HepG2 (cell line): ENCODE data around the gene MID1. TPM values are rescaled to one million over a fixed set of nuclear protein-coding genes. Genes with fewer than 3 reads are reported as not detected.

Source experiments
- ATAC-seq: fragments of 200-7000 bp; cut with Tn5 transposase; 3 replicates; pipeline ENCODE4 v1.9.1; 2020; ENCODE audit warnings: mild to moderate bottlenecking, moderate library complexity
- BruUV-seq: library from RNA; stranded (reverse); fragments of 400-500 nt; replicated peaks from 2 replicates; lab custom pipeline; 2021; lab: Mats Ljungman, UMichigan
- CTCF ChIA-PET: fragments of 300-600 bp; formaldehyde crosslinking; extraction: SDS; loops from one replicate; lab custom pipeline; 2021; ENCODE audit warnings: low total read pairs, inconsistent platforms, low intra/inter-chr PET ratio; lab: Yijun Ruan, JAX
- POLR2A ChIA-PET: fragments of 350-600 bp; sonication (Branson Sonifier 250); formaldehyde crosslinking; loops from one replicate; lab custom pipeline; 2020; ENCODE audit warnings: antibody characterized with exemption, inconsistent platforms; lab: Yijun Ruan, JAX
- DNase-seq: peaks from one replicate; pipeline ENCODE4 v3.0.0-alpha.2; 2015; ENCODE audit warnings: low spot score
- FAIRE-seq: peaks from 3 replicates; lab custom pipeline; 2011; peaks lifted over from hg19 to GRCh38; lab: Jason Lieb, UNC
- H2AFZ ChIP-seq: one replicate; pipeline ENCODE4 v1.6.1; 2011; ENCODE audit warnings: low read length, inconsistent platforms
- H3K27ac ChIP-seq: fragments of 300-600 bp; 3 replicates; pipeline ENCODE4 v1.8.0; 2011; ENCODE audit warnings: mixed run types, mild to moderate bottlenecking, mixed read lengths, low read length, inconsistent platforms; ENCODE audit not compliant: insufficient read depth; ENCODE audit errors: extremely low read length
- H3K27me3 ChIP-seq, 2 experiments: fragments of 200-600 bp in 1 of 2; 2 replicates in 1 of 2; 3 replicates in 1 of 2; pipeline versions ENCODE4 v1.6.0 to v1.8.0; 2011; ENCODE audit warnings: low read length in 2 of 2, mild to moderate bottlenecking in 2 of 2, moderate library complexity in 2 of 2, inconsistent platforms in 1 of 2; ENCODE audit not compliant: insufficient read depth in 2 of 2, control insufficient read depth in 1 of 2
- H3K36me3 ChIP-seq, 2 experiments: fragments of 200-600 bp in 1 of 2; replicated peaks in 1 of 2; 2 replicates in 1 of 2; 3 replicates in 1 of 2; pipeline versions ENCODE4 v1.5.1 to v1.8.0; 2011; ENCODE audit warnings: low read length in 2 of 2, inconsistent platforms in 1 of 2; ENCODE audit not compliant: insufficient read depth in 2 of 2, control insufficient read depth in 1 of 2
- H3K4me1 ChIP-seq: 2 replicates; pipeline ENCODE4 v1.5.1; 2012; ENCODE audit warnings: low read length, inconsistent platforms; ENCODE audit not compliant: insufficient read depth
- H3K4me2 ChIP-seq: 2 replicates; pipeline ENCODE4 v1.6.0; 2011; ENCODE audit warnings: low read depth, low read length, inconsistent platforms
- H3K4me3 ChIP-seq, 3 experiments: fragments of 200-600 bp in 1 of 3; sonication (generic), shearing (Covaris generic) in 1 of 3; replicated peaks in 1 of 3; 2 replicates each; pipeline ENCODE4 v1.5.1; 2011 to 2016; ENCODE audit warnings: low read length in 3 of 3, inconsistent platforms in 2 of 3, low read depth in 2 of 3, mild to moderate bottlenecking in 2 of 3, control low read depth in 1 of 3, mixed read lengths in 1 of 3; ENCODE audit not compliant: insufficient read depth in 1 of 3
- H3K79me2 ChIP-seq: one replicate; pipeline ENCODE4 v1.6.1; 2011; ENCODE audit warnings: low read length, inconsistent platforms; ENCODE audit not compliant: insufficient read depth
- H3K9ac ChIP-seq: 2 replicates; pipeline ENCODE4 v1.6.0; 2011; ENCODE audit warnings: mild to moderate bottlenecking, low read depth, low read length, inconsistent platforms; ENCODE audit not compliant: insufficient read depth
- H3K9me3 ChIP-seq: 2 replicates; pipeline ENCODE4 v1.5.1; 2012; ENCODE audit warnings: mild to moderate bottlenecking, low read length
- H4K20me1 ChIP-seq: 2 replicates; pipeline ENCODE4 v1.6.0; 2011; ENCODE audit warnings: inconsistent platforms, mild to moderate bottlenecking, low read length, moderate library complexity; ENCODE audit not compliant: insufficient read depth
- CERS6 ChIP-seq: sonication (generic); formaldehyde crosslinking; IDR thresholded peaks from 2 replicates; pipeline ENCODE4 v1.5.0; 2020; ENCODE audit warnings: missing genetic modification reagents
- HNF4G ChIP-seq, 2 experiments: sonication (generic) in 1 of 2; formaldehyde crosslinking in 1 of 2; IDR thresholded peaks; 2 replicates each; pipeline versions ENCODE4 v1.4.0 to v1.6.1; 2011 to 2020; ENCODE audit warnings: borderline replicate concordance in 2 of 2, low read depth in 2 of 2, mild to moderate bottlenecking in 2 of 2, low read length in 1 of 2, missing genetic modification reagents in 1 of 2, moderate library complexity in 1 of 2
- KDM5A ChIP-seq: fragments of 200-600 bp; sonication (generic); IDR thresholded peaks from 2 replicates; pipeline ENCODE4 v1.7.0; 2018; ENCODE audit warnings: antibody characterized with exemption, mild to moderate bottlenecking, low read length, borderline replicate concordance
- MAX ChIP-seq: IDR thresholded peaks from 2 replicates; pipeline ENCODE4 v1.6.1; 2012; ENCODE audit warnings: inconsistent platforms
- MEIS2 ChIP-seq: sonication (generic); formaldehyde crosslinking; IDR thresholded peaks from 2 replicates; pipeline ENCODE4 v1.9.0; 2021; ENCODE audit warnings: mild to moderate bottlenecking, missing genetic modification reagents
- NFRKB ChIP-seq: fragments of 450-650 bp; IDR thresholded peaks from 2 replicates; pipeline ENCODE4 v1.6.1; 2017
- NFYC ChIP-seq: IDR thresholded peaks from 2 replicates; pipeline ENCODE4 v1.6.1; 2016; ENCODE audit warnings: missing genetic modification reagents, missing compliant biosample characterization
- NONO ChIP-seq, 2 experiments: fragments of 450-650 bp in 1 of 2; sonication (generic) in 1 of 2; formaldehyde crosslinking in 1 of 2; IDR thresholded peaks in 1 of 2; conservative IDR thresholded peaks in 1 of 2; 2 replicates each; pipeline versions ENCODE4 v1.6.1 to v1.8.0; 2017 to 2022; ENCODE audit warnings: mild to moderate bottlenecking in 1 of 2, missing genetic modification reagents in 1 of 2, moderate library complexity in 1 of 2
- NR1H2 ChIP-seq: sonication (generic); formaldehyde crosslinking; IDR thresholded peaks from 2 replicates; pipeline ENCODE4 v1.8.1; 2022; ENCODE audit warnings: low read depth, missing genetic modification reagents, borderline replicate concordance
- ONECUT2 ChIP-seq: sonication (generic); formaldehyde crosslinking; IDR thresholded peaks from 2 replicates; pipeline ENCODE4 v1.4.0; 2020; ENCODE audit warnings: missing genetic modification reagents
- RFXAP ChIP-seq: sonication (generic); formaldehyde crosslinking; IDR thresholded peaks from 2 replicates; pipeline ENCODE4 v1.4.0; 2020; ENCODE audit warnings: missing genetic modification reagents, borderline replicate concordance
- XRCC5 ChIP-seq: fragments of 200-400 bp; formaldehyde crosslinking; optimal IDR thresholded peaks from 2 replicates; pipeline ENCODE3; 2017; ENCODE audit warnings: mild to moderate bottlenecking, low read length
- YEATS2 ChIP-seq: sonication (generic); formaldehyde crosslinking; IDR thresholded peaks from 2 replicates; pipeline ENCODE4 v1.4.0; 2020; ENCODE audit warnings: missing genetic modification reagents, borderline replicate concordance
- ZFX ChIP-seq: sonication (generic); formaldehyde crosslinking; IDR thresholded peaks from 2 replicates; pipeline ENCODE4 v1.4.0; 2020; ENCODE audit warnings: mild to moderate bottlenecking, low read depth, missing genetic modification reagents, moderate library complexity
- ZNF260 ChIP-seq: sonication (generic); formaldehyde crosslinking; IDR thresholded peaks from 2 replicates; pipeline ENCODE4 v1.4.0; 2020; ENCODE audit warnings: missing genetic modification reagents, low read depth, mild to moderate bottlenecking, borderline replicate concordance
- ZNF607 ChIP-seq: sonication (generic); formaldehyde crosslinking; IDR thresholded peaks from 2 replicates; pipeline ENCODE4 v1.5.1; 2020; ENCODE audit warnings: missing genetic modification reagents, mild to moderate bottlenecking, borderline replicate concordance
- ZNF777 ChIP-seq: sonication (generic); formaldehyde crosslinking; IDR thresholded peaks from 2 replicates; pipeline ENCODE4 v1.4.0; 2020; ENCODE audit warnings: missing genetic modification reagents
- WGBS: methylation state at CpG from one replicate; pipeline ENCODE4 v1.1.6; 2017; ENCODE audit warnings: low lambda C conversion rate; 5-methylcytosine and 5-hydroxymethylcytosine counted together
- in situ Hi-C: cut with HindIII; loops from 2 replicates; pipeline ENCODE4 v1.10.0; 2017; ENCODE audit warnings: low pct_unique_long_range_greater_than_20kb; ENCODE audit not compliant: extremely low pct_ligation_motif_present
- intact Hi-C: fragments of 100-400 bp; cut with micrococcal nuclease; formaldehyde crosslinking; loops from one replicate; pipeline ENCODE4 v1.10.0; 2022; ENCODE audit not compliant: unreplicated experiment
- polyA plus RNA-seq, 8 experiments: library from polyadenylated mRNA; depleted of rRNA in 3 of 8; stranded (reverse) in 7 of 8; unstranded in 1 of 8; fragments of >200 nt; fragmentation: Illumina TruSeq in 4 of 8; extraction: Trizol in 4 of 8; gene quantifications; 2 replicates each; pipeline versions ENCODE4 v1.2.1 to v1.2.3, GENCODE V29; 2011 to 2016; ENCODE audit warnings: low read depth in 4 of 8, missing spikeins in 1 of 8, mixed read lengths in 1 of 8; ENCODE audit not compliant: insufficient read depth in 1 of 8
- total RNA-seq, 5 experiments: library from RNA; depleted of rRNA; stranded (reverse); fragments of >200 nt; fragmentation: Illumina TruSeq; extraction: Trizol; gene quantifications; 2 replicates each; pipeline ENCODE4 v1.2.3, GENCODE V29; 2016; ENCODE audit warnings: low read depth in 1 of 5
- TF ChIP-seq, protein P1 (sequence below): sonication (generic); formaldehyde crosslinking; IDR thresholded peaks from 2 replicates; pipeline ENCODE4 v1.5.1; 2020; ENCODE audit warnings: mild to moderate bottlenecking, moderate library complexity, missing genetic modification reagents
- TF ChIP-seq, protein P2 (sequence below): sonication (generic); formaldehyde crosslinking; IDR thresholded peaks from 2 replicates; pipeline ENCODE4 v1.4.0; 2020; ENCODE audit warnings: missing genetic modification reagents; ENCODE audit errors: not compliant biosample characterization

The MID1 gene
- total and polyA plus RNA-seq, 2 of the 13 experiments (the other 11 are each of a cell fraction or from before 2014, with no cell fraction given), result 0.86 to 1.1 TPM

DNA sequence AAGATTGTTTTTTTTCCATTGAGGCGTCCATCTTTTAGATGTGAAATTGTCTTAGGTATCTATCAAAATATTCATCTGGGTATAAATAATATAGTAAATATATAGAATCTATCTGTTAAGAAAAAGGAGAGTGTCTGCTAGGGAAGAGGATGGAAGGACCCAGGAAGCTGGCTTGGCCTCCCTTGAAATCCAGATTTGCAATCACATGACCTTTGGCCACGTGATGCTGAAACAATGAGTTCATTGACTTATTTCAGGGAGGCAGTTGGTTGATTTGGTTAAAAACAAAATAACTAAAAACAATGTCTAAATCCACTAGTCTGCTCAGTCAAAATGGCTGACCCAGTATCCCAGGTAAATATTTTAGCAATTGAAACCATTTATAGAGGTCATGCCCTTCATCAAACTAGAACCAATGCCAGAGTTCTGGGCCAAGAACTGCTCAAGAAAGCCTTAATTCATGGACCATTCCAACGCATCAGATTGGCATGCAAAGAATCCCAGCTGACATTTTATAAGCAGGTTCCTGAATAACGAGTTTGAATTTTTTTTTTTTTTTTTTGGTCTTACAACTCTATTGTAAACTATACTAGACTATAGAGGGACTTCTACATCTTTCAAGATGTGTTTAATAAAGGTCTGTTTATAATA lies 172.7 kb downstream of the MID1 start:
- ChIA-PET CTCF (no interaction called here), POLR2A (no interaction called here)
- Histone ChIP-seq H3K9ac (no peak overlapping the region), H3K9me3 (no peaks in the 10 kb centered on the region), H3K4me3 (no peak overlapping the region), H3K27ac (no peak overlapping the region), H4K20me1 (no peaks in the 10 kb centered on the region), H2AFZ (no peak overlapping the region), H3K27me3 (no peaks in the 10 kb centered on the region), H3K36me3 (no peaks in the 10 kb centered on the region), H3K4me2 (no peak overlapping the region), H3K4me1 (no peaks in the 10 kb centered on the region), H3K79me2 (no peaks in the 10 kb centered on the region)
- no TSS peak for BruUV-seq
- WGBS, result 65% methylated on average over 4 of the region's 4 CpGs
- in situ Hi-C loops, result loop anchor here (10.0 kb wide), 1 partner anchor 657 kb away; no protein-coding TSS in a partner anchor
- no peak for TF ChIP-seq XRCC5
- no peak for TF ChIP-seq NFYC
- no peak for TF ChIP-seq ZNF777 (CRISPR knock-in tag)
- TF ChIP-seq NR1H2 (CRISPR knock-in tag), result no peak
- TF ChIP-seq ZFX (CRISPR knock-in tag), result no peak
- no peak for TF ChIP-seq ZNF260 (CRISPR knock-in tag)
- no peak for TF ChIP-seq RFXAP (CRISPR knock-in tag)
- no peak for TF ChIP-seq MEIS2
- no peak for TF ChIP-seq KDM5A
- no peak for TF ChIP-seq CERS6
- no peak for TF ChIP-seq ZNF607 (CRISPR knock-in tag)
- no peak for TF ChIP-seq NFRKB
- TF ChIP-seq MAX, result no peak
- TF ChIP-seq, protein P1, sequence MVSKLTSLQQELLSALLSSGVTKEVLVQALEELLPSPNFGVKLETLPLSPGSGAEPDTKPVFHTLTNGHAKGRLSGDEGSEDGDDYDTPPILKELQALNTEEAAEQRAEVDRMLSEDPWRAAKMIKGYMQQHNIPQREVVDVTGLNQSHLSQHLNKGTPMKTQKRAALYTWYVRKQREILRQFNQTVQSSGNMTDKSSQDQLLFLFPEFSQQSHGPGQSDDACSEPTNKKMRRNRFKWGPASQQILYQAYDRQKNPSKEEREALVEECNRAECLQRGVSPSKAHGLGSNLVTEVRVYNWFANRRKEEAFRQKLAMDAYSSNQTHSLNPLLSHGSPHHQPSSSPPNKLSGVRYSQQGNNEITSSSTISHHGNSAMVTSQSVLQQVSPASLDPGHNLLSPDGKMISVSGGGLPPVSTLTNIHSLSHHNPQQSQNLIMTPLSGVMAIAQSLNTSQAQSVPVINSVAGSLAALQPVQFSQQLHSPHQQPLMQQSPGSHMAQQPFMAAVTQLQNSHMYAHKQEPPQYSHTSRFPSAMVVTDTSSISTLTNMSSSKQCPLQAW, result no peak
- TF ChIP-seq, protein P2, sequence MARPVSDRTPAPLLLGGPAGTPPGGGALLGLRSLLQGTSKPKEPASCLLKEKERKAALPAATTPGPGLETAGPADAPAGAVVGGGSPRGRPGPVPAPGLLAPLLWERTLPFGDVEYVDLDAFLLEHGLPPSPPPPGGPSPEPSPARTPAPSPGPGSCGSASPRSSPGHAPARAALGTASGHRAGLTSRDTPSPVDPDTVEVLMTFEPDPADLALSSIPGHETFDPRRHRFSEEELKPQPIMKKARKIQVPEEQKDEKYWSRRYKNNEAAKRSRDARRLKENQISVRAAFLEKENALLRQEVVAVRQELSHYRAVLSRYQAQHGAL (CRISPR knock-in tag), result no peak
- no peak for TF ChIP-seq YEATS2 (CRISPR knock-in tag)
- no peak for TF ChIP-seq ONECUT2 (CRISPR knock-in tag)
- no peak for TF ChIP-seq HNF4G (IDR thresholded peaks at IDR 0.05; ENCODE audit: borderline replicate concordance, low read depth, low read length)
- no peak for TF ChIP-seq HNF4G (CRISPR knock-in tag; IDR thresholded peaks at IDR 0.05; ENCODE audit: borderline replicate concordance, low read depth)
- no peak for TF ChIP-seq NONO (IDR thresholded peaks at IDR 0.05)
- no peak for TF ChIP-seq NONO (CRISPR knock-in tag; conservative IDR thresholded peaks at IDR 0.05)
- no peak for DNase-seq
- intact Hi-C loops, result no loop called here
- no peak for ATAC-seq
- no peak for FAIRE-seq
